ENCODE data around the gene SMYD3.

Gene SMYD3

GRCh38 chr1:246281195-246281594 lies 225.9 kb downstream of the SMYD3 start:
- H3K4me1 Mint-ChIP-seq (ENCODE audit: low read depth): peaks cover 8% of the 10 kb centered on the region
- intact Hi-C loops (cut with micrococcal nuclease): loop anchor here (5.0 kb wide), 1 partner anchor 1129 kb away; the partner anchor contains the start of gene KIF26B

GRCh38 chr1:246280551-246280950 lies 226.5 kb downstream of the SMYD3 start:
- Mint-ChIP-seq H3K4me1 (ENCODE audit: low read depth) (peaks cover 8% of the 10 kb centered on the region), H3K27me3 (no peaks in the 10 kb centered on the region), H3K9me3 (no peaks in the 10 kb centered on the region), H3K36me3 (ENCODE audit: low read depth) (no peaks in the 10 kb centered on the region), H3K27ac (no peak overlapping the region), H3K4me3 (no peak overlapping the region)
- intact Hi-C loops (cut with micrococcal nuclease): loop anchor here (5.0 kb wide), 1 partner anchor 1128 kb away; the partner anchor contains the start of gene KIF26B

More at GRCh38 chr1:246281195-246281594, 225.9 kb downstream of the SMYD3 start:
- H3K4me3 Mint-ChIP-seq: no peak overlapping the region
- H3K27ac Mint-ChIP-seq: no peak overlapping the region
- no peaks in the 10 kb centered on the region for H3K27me3 Mint-ChIP-seq
- H3K36me3 Mint-ChIP-seq (ENCODE audit: low read depth): no peaks in the 10 kb centered on the region
- no peaks in the 10 kb centered on the region for H3K9me3 Mint-ChIP-seq

GRCh38 chr1:246279402-246279801 lies 227.7 kb downstream of the SMYD3 start:
- H3K4me1 Mint-ChIP-seq (ENCODE audit: low read depth): peaks cover 8% of the 10 kb centered on the region
- H3K27me3 Mint-ChIP-seq: no peaks in the 10 kb centered on the region
- H3K4me3 Mint-ChIP-seq: no peak overlapping the region
- intact Hi-C loops (cut with micrococcal nuclease): loop anchor here (1.0 kb wide), 1 partner anchor 267 kb away; no protein-coding TSS in a partner anchor
- H3K9me3 Mint-ChIP-seq: no peaks in the 10 kb centered on the region
- no peak overlapping the region for H3K27ac Mint-ChIP-seq
- no peaks in the 10 kb centered on the region for H3K36me3 Mint-ChIP-seq (ENCODE audit: low read depth)

- Mint-ChIP-seq H3K4me3 (no peak overlapping the region), H3K27me3 (no peaks in the 10 kb centered on the region), H3K9me3 (no peaks in the 10 kb centered on the region), H3K4me1 (ENCODE audit: low read depth) (peaks cover 8% of the 10 kb centered on the region), H3K36me3 (ENCODE audit: low read depth) (no peaks in the 10 kb centered on the region), H3K27ac (no peak overlapping the region)
- intact Hi-C loops (cut with micrococcal nuclease): no loop called here
Observed at GRCh38 chr1:246278371-246278770, 228.7 kb downstream of the SMYD3 start.

- Mint-ChIP-seq H3K36me3 (ENCODE audit: low read depth) (no peaks in the 10 kb centered on the region), H3K27ac (no peak overlapping the region), H3K4me1 (ENCODE audit: low read depth) (peaks cover 8% of the 10 kb centered on the region), H3K4me3 (no peak overlapping the region), H3K9me3 (no peaks in the 10 kb centered on the region), H3K27me3 (no peaks in the 10 kb centered on the region)
- intact Hi-C loops (cut with micrococcal nuclease): no loop called here
Observed at GRCh38 chr1:246275036-246275435, 232.0 kb downstream of the SMYD3 start.

- intact Hi-C loops (cut with micrococcal nuclease): no loop called here
- Mint-ChIP-seq H3K4me3 (no peak overlapping the region), H3K27ac (no peak overlapping the region), H3K9me3 (no peaks in the 10 kb centered on the region), H3K27me3 (no peaks in the 10 kb centered on the region), H3K36me3 (ENCODE audit: low read depth) (no peaks in the 10 kb centered on the region), H3K4me1 (ENCODE audit: low read depth) (peaks cover 1% of the 10 kb centered on the region)
Observed at GRCh38 chr1:246274186-246274585, 232.9 kb downstream of the SMYD3 start.

- Mint-ChIP-seq H3K36me3 (ENCODE audit: low read depth) (no peaks in the 10 kb centered on the region), H3K27ac (no peak overlapping the region), H3K4me1 (ENCODE audit: low read depth) (no peaks in the 10 kb centered on the region), H3K4me3 (no peak overlapping the region), H3K9me3 (no peaks in the 10 kb centered on the region), H3K27me3 (no peaks in the 10 kb centered on the region)
- intact Hi-C loops (cut with micrococcal nuclease): no loop called here
Observed at GRCh38 chr1:246271516-246271915, 235.6 kb downstream of the SMYD3 start.

- Mint-ChIP-seq H3K9me3 (no peaks in the 10 kb centered on the region), H3K27ac (no peak overlapping the region), H3K4me3 (no peak overlapping the region), H3K36me3 (ENCODE audit: low read depth) (no peaks in the 10 kb centered on the region), H3K27me3 (no peaks in the 10 kb centered on the region), H3K4me1 (ENCODE audit: low read depth) (no peaks in the 10 kb centered on the region)
- intact Hi-C loops (cut with micrococcal nuclease): no loop called here
Observed at GRCh38 chr1:246270236-246270635, 236.8 kb downstream of the SMYD3 start.

- Mint-ChIP-seq H3K36me3 (ENCODE audit: low read depth) (no peaks in the 10 kb centered on the region), H3K4me1 (ENCODE audit: low read depth) (no peaks in the 10 kb centered on the region), H3K4me3 (no peak overlapping the region), H3K9me3 (no peaks in the 10 kb centered on the region), H3K27me3 (no peaks in the 10 kb centered on the region), H3K27ac (no peak overlapping the region)
- intact Hi-C loops (cut with micrococcal nuclease): no loop called here
Observed at GRCh38 chr1:246269466-246269865, 237.6 kb downstream of the SMYD3 start.

GRCh38 chr1:246267896-246268295 lies 239.2 kb downstream of the SMYD3 start:
- H3K4me3 Mint-ChIP-seq: no peak overlapping the region
- no peaks in the 10 kb centered on the region for H3K36me3 Mint-ChIP-seq (ENCODE audit: low read depth)
- intact Hi-C loops (cut with micrococcal nuclease): no loop called here
- no peak overlapping the region for H3K27ac Mint-ChIP-seq
- H3K27me3 Mint-ChIP-seq: no peaks in the 10 kb centered on the region
- H3K4me1 Mint-ChIP-seq (ENCODE audit: low read depth): no peaks in the 10 kb centered on the region
- H3K9me3 Mint-ChIP-seq: no peaks in the 10 kb centered on the region

GRCh38 chr1:246267426-246267825 lies 239.7 kb downstream of the SMYD3 start:
- intact Hi-C loops (cut with micrococcal nuclease): no loop called here
- H3K4me1 Mint-ChIP-seq (ENCODE audit: low read depth): no peaks in the 10 kb centered on the region

GRCh38 chr1:246265481-246265880 lies 241.6 kb downstream of the SMYD3 start:
- no peaks in the 10 kb centered on the region for H3K4me1 Mint-ChIP-seq (ENCODE audit: low read depth)
- H3K4me3 Mint-ChIP-seq: no peak overlapping the region
- no peaks in the 10 kb centered on the region for H3K27me3 Mint-ChIP-seq
- no peak overlapping the region for H3K27ac Mint-ChIP-seq
- H3K9me3 Mint-ChIP-seq: no peaks in the 10 kb centered on the region
- H3K36me3 Mint-ChIP-seq (ENCODE audit: low read depth): no peaks in the 10 kb centered on the region
- intact Hi-C loops (cut with micrococcal nuclease): no loop called here

More at GRCh38 chr1:246267426-246267825, 239.7 kb downstream of the SMYD3 start:
- Mint-ChIP-seq H3K27ac (no peak overlapping the region), H3K36me3 (ENCODE audit: low read depth) (no peaks in the 10 kb centered on the region), H3K9me3 (no peaks in the 10 kb centered on the region), H3K4me3 (no peak overlapping the region), H3K27me3 (no peaks in the 10 kb centered on the region)

GRCh38 chr1:246262281-246262680 lies 244.8 kb downstream of the SMYD3 start:
- no peak overlapping the region for H3K27ac Mint-ChIP-seq
- H3K9me3 Mint-ChIP-seq: peaks cover 19% of the 10 kb centered on the region
- no peak overlapping the region for H3K4me3 Mint-ChIP-seq
- no peaks in the 10 kb centered on the region for H3K27me3 Mint-ChIP-seq
- no peaks in the 10 kb centered on the region for H3K4me1 Mint-ChIP-seq (ENCODE audit: low read depth)
- H3K36me3 Mint-ChIP-seq (ENCODE audit: low read depth): peaks cover 5% of the 10 kb centered on the region
- intact Hi-C loops (cut with micrococcal nuclease): no loop called here

- intact Hi-C loops (cut with micrococcal nuclease): no loop called here
- H3K36me3 Mint-ChIP-seq (ENCODE audit: low read depth): peaks cover 5% of the 10 kb centered on the region
- H3K9me3 Mint-ChIP-seq: peaks cover 19% of the 10 kb centered on the region
- H3K27ac Mint-ChIP-seq: no peak overlapping the region
- no peaks in the 10 kb centered on the region for H3K27me3 Mint-ChIP-seq
- no peak overlapping the region for H3K4me3 Mint-ChIP-seq
- no peaks in the 10 kb centered on the region for H3K4me1 Mint-ChIP-seq (ENCODE audit: low read depth)
Observed at GRCh38 chr1:246261639-246262038, 245.4 kb downstream of the SMYD3 start.

GRCh38 chr1:246258250-246258649 lies 248.8 kb downstream of the SMYD3 start:
- no peak overlapping the region for H3K4me3 Mint-ChIP-seq
- intact Hi-C loops (cut with micrococcal nuclease): no loop called here
- H3K9me3 Mint-ChIP-seq: peaks cover 19% of the 10 kb centered on the region
- H3K36me3 Mint-ChIP-seq (ENCODE audit: low read depth): peaks cover 5% of the 10 kb centered on the region
- no peak overlapping the region for H3K27ac Mint-ChIP-seq
- no peaks in the 10 kb centered on the region for H3K27me3 Mint-ChIP-seq
- no peaks in the 10 kb centered on the region for H3K4me1 Mint-ChIP-seq (ENCODE audit: low read depth)

Data from dendritic cell treated with granulocyte-macrophage colony-stimulating factor and Interleukin-4, amounts not matched to agents 40 ng/mL and 50 ng/mL, for 4 days (primary cell).